Left renal cortex interstitium (tissue), 4 donors: Measurements from ENCODE around the gene OR6S1. TPM values are rescaled to one million over a fixed set of nuclear protein-coding genes. Genes with fewer than 3 reads are reported as not detected.
"Not testable (repeated sequence)": the region's sequence is repeated elsewhere in the genome, so short reads cannot be mapped to it uniquely, and the experiment has no call there.

Source experiments
- DNase-seq, 4 donors: peaks; one replicate each; pipeline ENCODE4 v3.0.0-alpha.2; 2013; ENCODE audit warnings: low read depth in 4 of 4, low spot score in 2 of 4, missing footprints in 1 of 4
- polyA plus RNA-seq, 4 donors: library from polyadenylated mRNA; unstranded; fragments of 120-200 nt; gene quantifications; one replicate each; pipeline ENCODE4 v1.2.1, GENCODE V29; 2013; ENCODE audit not compliant: insufficient read length in 4 of 4

OR6S1 gene
- polyA plus RNA-seq, 4 donors: not detected

GRCh38 chr14:20671597-20672283 is 30.2 kb upstream of the OR6S1 start:
- no peak for DNase-seq

GRCh38 chr14:20668969-20669368 is 27.5 kb upstream of the OR6S1 start:
- DNase-seq: no peak

GRCh38 chr14:20667957-20668356 is 26.5 kb upstream of the OR6S1 start:
- no peak for DNase-seq

GRCh38 chr14:20666400-20666961 is 25.0 kb upstream of the OR6S1 start:
- DNase-seq: not testable (repeated sequence)

GRCh38 chr14:20662968-20663732 is 21.7 kb upstream of the OR6S1 start:
- no peak for DNase-seq

- no peak for DNase-seq
Observed at GRCh38 chr14:20661197-20661596, 19.7 kb upstream of the OR6S1 start.

GRCh38 chr14:20659813-20660395 is 18.4 kb upstream of the OR6S1 start:
- no peak for DNase-seq

GRCh38 chr14:20659336-20659735 is 17.8 kb upstream of the OR6S1 start:
- no peak for DNase-seq

- DNase-seq: no peak
Observed at GRCh38 chr14:20658246-20658645, 16.8 kb upstream of the OR6S1 start.

- no peak for DNase-seq
Observed at GRCh38 chr14:20657216-20658211, 16.0 kb upstream of the OR6S1 start.

GRCh38 chr14:20656274-20656673 is 14.8 kb upstream of the OR6S1 start:
- DNase-seq: no peak

- DNase-seq: no peak
Observed at GRCh38 chr14:20655851-20656250, 14.4 kb upstream of the OR6S1 start.

- no peak for DNase-seq
Observed at GRCh38 chr14:20652996-20653975, 11.8 kb upstream of the OR6S1 start.

- no peak for DNase-seq
Observed at GRCh38 chr14:20645481-20645880, 4.0 kb upstream of the OR6S1 start.

GRCh38 chr14:20644520-20644919 is 3.0 kb upstream of the OR6S1 start:
- DNase-seq: no peak

GRCh38 chr14:20642755-20643154 is 1.3 kb upstream of the OR6S1 start:
- not testable (repeated sequence) for DNase-seq

- no peak for DNase-seq
Observed at GRCh38 chr14:20642182-20642581, 691 bp upstream of the OR6S1 start.

GRCh38 chr14:20632831-20633691 is 8.4 kb downstream of the OR6S1 start:
- no peak for DNase-seq
